Measurements from ENCODE around the gene STK11IP. TPM values are rescaled to one million over a fixed set of nuclear protein-coding genes. Genes with fewer than 3 reads are reported as not detected.

Gene STK11IP
- total RNA-seq, 8 experiments from 2014 or later: 7.2 to 28.2 (median 15.4) TPM

- no peak overlapping the region for H3K4me3 ChIP-seq
- in situ Hi-C loops (cut with MboI; ENCODE audit: low pct_unique_long_range_greater_than_20kb in 2 of 9, low sequenced_read_pairs in 9 of 9, unreplicated experiment in 9 of 9): no loop called here
- 0 to 98% (median 80%) methylated on average over 1 to 17 of the region's 24 CpGs; no CpG with 5 or more reads in 5 of the 10 experiments for WGBS, 10 experiments
- H3K27ac ChIP-seq: no peak overlapping the region
- H3K4me1 ChIP-seq (replicated peaks in 1 of 2): peaks cover 4 to 5% of the 10 kb centered on the region in 2 donors
- no peak for ATAC-seq (replicated peaks in 6 of 8)
These were observed 41.5 kb downstream of the STK11IP start for GRCh38 chr2:219638948-219639755.

- 40 to 100% (median 80%) methylated on average over 1 to 5 of the region's 7 CpGs; no CpG with 5 or more reads in 2 of the 10 experiments for WGBS, 10 experiments
- in situ Hi-C loops (cut with MboI; ENCODE audit: low pct_unique_long_range_greater_than_20kb in 2 of 9, low sequenced_read_pairs in 9 of 9, unreplicated experiment in 9 of 9): no loop called here
- H3K4me3 ChIP-seq: no peak overlapping the region
- H3K27ac ChIP-seq: no peak overlapping the region
- ATAC-seq (replicated peaks in 6 of 8): no peak
- H3K4me1 ChIP-seq (replicated peaks in 1 of 2): peaks cover 21 to 22% of the 10 kb centered on the region in 2 donors
These were observed 43.9 kb downstream of the STK11IP start for GRCh38 chr2:219641390-219642068.

- WGBS, 10 experiments: 60 to 76% (median 71%) methylated on average over 1 to 4 of the region's 8 CpGs; no CpG with 5 or more reads in 5 of the 10 experiments
- in situ Hi-C loops (cut with MboI; ENCODE audit: low pct_unique_long_range_greater_than_20kb in 2 of 9, low sequenced_read_pairs in 9 of 9, unreplicated experiment in 9 of 9): no loop called here
- peaks cover 21 to 22% of the 10 kb centered on the region in 2 donors for H3K4me1 ChIP-seq (replicated peaks in 1 of 2)
- H3K4me3 ChIP-seq: peak overlapping the region in 1 of 5 donors; percentile 0
- no peak overlapping the region for H3K27ac ChIP-seq
- peak in 1 of 8 experiments; percentile 1 for ATAC-seq (replicated peaks in 6 of 8)
These were observed 44.4 kb downstream of the STK11IP start for GRCh38 chr2:219642069-219642454.

- WGBS, 10 experiments: 0 to 60% (median 0%) methylated on average over 1 to 14 of the region's 24 CpGs; no CpG with 5 or more reads in 1 of the 10 experiments
- H3K4me3 ChIP-seq: peak overlapping the region in 1 of 5 donors; percentile 0
- H3K27ac ChIP-seq: no peak overlapping the region
- in situ Hi-C loops (cut with MboI; ENCODE audit: low pct_unique_long_range_greater_than_20kb in 2 of 9, low sequenced_read_pairs in 9 of 9, unreplicated experiment in 9 of 9): no loop called here
- ATAC-seq (replicated peaks in 6 of 8): peak; percentile 86 to 99 (median 89)
- H3K4me1 ChIP-seq (replicated peaks in 1 of 2): peaks cover 21 to 22% of the 10 kb centered on the region in 2 donors
These were observed 44.9 kb downstream of the STK11IP start for GRCh38 chr2:219642465-219643083.

GRCh38 chr2:219643084-219643473 is 45.4 kb downstream of the STK11IP start:
- Histone ChIP-seq H3K4me3 (no peak overlapping the region), H3K4me1 (replicated peaks in 1 of 2) (peaks cover 21 to 22% of the 10 kb centered on the region in 2 donors), H3K27ac (no peak overlapping the region)
- WGBS, 10 experiments: 39 to 100% (median 58%) methylated on average over 1 to 7 of the region's 7 CpGs; no CpG with 5 or more reads in 3 of the 10 experiments
- in situ Hi-C loops (cut with MboI; ENCODE audit: low pct_unique_long_range_greater_than_20kb in 2 of 9, low sequenced_read_pairs in 9 of 9, unreplicated experiment in 9 of 9): no loop called here
- no peak for ATAC-seq (replicated peaks in 6 of 8)

- WGBS, 10 experiments: 91 to 100% (median 97%) methylated on average over 1 to 6 of the region's 14 CpGs; no CpG with 5 or more reads in 4 of the 10 experiments
- in situ Hi-C loops (cut with MboI; ENCODE audit: low pct_unique_long_range_greater_than_20kb in 2 of 9, low sequenced_read_pairs in 9 of 9, unreplicated experiment in 9 of 9): no loop called here
- ATAC-seq (replicated peaks in 6 of 8): no peak
These were observed 46.2 kb downstream of the STK11IP start for GRCh38 chr2:219643788-219644398.

GRCh38 chr2:219644801-219645480 is 47.3 kb downstream of the STK11IP start:
- peak in 5 of 8 experiments; percentile 9 to 45 (median 40) for ATAC-seq (replicated peaks in 6 of 8)
- Histone ChIP-seq H3K4me1 (replicated peaks in 1 of 2) (peaks cover 21 to 23% of the 10 kb centered on the region in 2 donors), H3K4me3 (no peak overlapping the region), H3K27ac (no peak overlapping the region)
- in situ Hi-C loops (cut with MboI; ENCODE audit: low pct_unique_long_range_greater_than_20kb in 2 of 9, low sequenced_read_pairs in 9 of 9, unreplicated experiment in 9 of 9): no loop called here
- WGBS, 10 experiments: 20 to 100% (median 74%) methylated on average over 1 to 9 of the region's 17 CpGs

More at GRCh38 chr2:219643788-219644398, 46.2 kb downstream of the STK11IP start:
- H3K4me3 ChIP-seq: no peak overlapping the region
- H3K4me1 ChIP-seq (replicated peaks in 1 of 2): peaks cover 21 to 22% of the 10 kb centered on the region in 2 donors
- H3K27ac ChIP-seq: no peak overlapping the region

GRCh38 chr2:219645631-219646527 is 48.2 kb downstream of the STK11IP start:
- no peak overlapping the region for H3K4me3 ChIP-seq
- peaks cover 21 to 30% of the 10 kb centered on the region in 2 donors for H3K4me1 ChIP-seq (replicated peaks in 1 of 2)
- ATAC-seq (replicated peaks in 6 of 8): peak in 7 of 8 experiments; percentile 66 to 77 (median 72)
- 0 to 92% (median 82%) methylated on average over 1 to 10 of the region's 12 CpGs; no CpG with 5 or more reads in 2 of the 10 experiments for WGBS, 10 experiments
- H3K27ac ChIP-seq: peak overlapping the region in 1 of 2 donors; percentile 6
- in situ Hi-C loops (cut with MboI; ENCODE audit: low pct_unique_long_range_greater_than_20kb in 2 of 9, low sequenced_read_pairs in 9 of 9, unreplicated experiment in 9 of 9): no loop called here

GRCh38 chr2:219648176-219648575 is 50.5 kb downstream of the STK11IP start:
- Histone ChIP-seq H3K4me1 (replicated peaks in 1 of 2) (peaks cover 16 to 26% of the 10 kb centered on the region in 2 donors), H3K27ac (no peak overlapping the region), H3K4me3 (no peak overlapping the region)
- 10 to 100% (median 80%) methylated on average over 1 to 2 of the region's 2 CpGs; no CpG with 5 or more reads in 1 of the 10 experiments for WGBS, 10 experiments
- peak in 3 of 8 experiments; percentile 12 to 78 (median 46) for ATAC-seq (replicated peaks in 6 of 8)
- in situ Hi-C loops (cut with MboI; ENCODE audit: low pct_unique_long_range_greater_than_20kb in 2 of 9, low sequenced_read_pairs in 9 of 9, unreplicated experiment in 9 of 9): no loop called here

GRCh38 chr2:219648963-219649362 is 51.3 kb downstream of the STK11IP start:
- no peak for ATAC-seq (replicated peaks in 6 of 8)
- no peak overlapping the region for H3K27ac ChIP-seq
- WGBS, 10 experiments: 30 to 100% (median 71%) methylated on average over 1 to 2 of the region's 4 CpGs; no CpG with 5 or more reads in 6 of the 10 experiments
- H3K4me3 ChIP-seq: no peak overlapping the region
- in situ Hi-C loops (cut with MboI; ENCODE audit: low pct_unique_long_range_greater_than_20kb in 2 of 9, low sequenced_read_pairs in 9 of 9, unreplicated experiment in 9 of 9): no loop called here
- H3K4me1 ChIP-seq (replicated peaks in 1 of 2): peaks cover 16 to 26% of the 10 kb centered on the region in 2 donors

GRCh38 chr2:219650426-219651248 is 53.0 kb downstream of the STK11IP start:
- peaks cover 6 to 14% of the 10 kb centered on the region in 2 donors for H3K4me1 ChIP-seq (replicated peaks in 1 of 2)
- H3K27ac ChIP-seq: no peak overlapping the region
- WGBS, 10 experiments: 14 to 94% (median 63%) methylated on average over 1 to 7 of the region's 8 CpGs; no CpG with 5 or more reads in 2 of the 10 experiments
- in situ Hi-C loops (cut with MboI; ENCODE audit: low pct_unique_long_range_greater_than_20kb in 2 of 9, low sequenced_read_pairs in 9 of 9, unreplicated experiment in 9 of 9): no loop called here
- no peak overlapping the region for H3K4me3 ChIP-seq
- ATAC-seq (replicated peaks in 6 of 8): no peak
